ENCODE data around the gene OPA1.
"Not testable (repeated sequence)": the region's sequence is repeated elsewhere in the genome, so short reads cannot be mapped to it uniquely, and the experiment has no call there.

Gene OPA1

GRCh38 chr3:193598202-193598601 lies 5.2 kb downstream of the OPA1 start:
- Mint-ChIP-seq H3K27ac (peak overlapping the region in 1 of 2 donors; percentile 36), H3K27me3 (no peaks in the 10 kb centered on the region), H3K4me3 (no peak overlapping the region), H3K36me3 (ENCODE audit: insufficient read depth) (peaks cover 19% of the 10 kb centered on the region), H3K9me3 (no peaks in the 10 kb centered on the region), H3K4me1 (ENCODE audit: low read depth in 2 of 2) (peaks cover 31 to 76% of the 10 kb centered on the region in 2 donors)
- DNase-seq (no peak), ATAC-seq (replicated peaks) (no peak)

- Mint-ChIP-seq H3K4me1 (ENCODE audit: low read depth in 2 of 2) (peaks cover 24 to 65% of the 10 kb centered on the region in 2 donors), H3K27me3 (no peaks in the 10 kb centered on the region), H3K4me3 (no peak overlapping the region)
These were observed 6.4 kb downstream of the OPA1 start for GRCh38 chr3:193599393-193599792.

GRCh38 chr3:193605876-193606275 lies 12.9 kb downstream of the OPA1 start:
- peak; percentile 55 to 62 (median 58) for DNase-seq
- H3K9me3 Mint-ChIP-seq: no peaks in the 10 kb centered on the region
- peaks cover 16 to 45% of the 10 kb centered on the region in 2 donors for H3K4me1 Mint-ChIP-seq (ENCODE audit: low read depth in 2 of 2)
- H3K4me3 Mint-ChIP-seq: no peak overlapping the region
- no peaks in the 10 kb centered on the region for H3K27me3 Mint-ChIP-seq
- H3K36me3 Mint-ChIP-seq (ENCODE audit: insufficient read depth): peaks cover 6% of the 10 kb centered on the region
- ATAC-seq (replicated peaks): peak; percentile 89
- H3K27ac Mint-ChIP-seq: no peak overlapping the region

More at GRCh38 chr3:193599393-193599792, 6.4 kb downstream of the OPA1 start:
- Mint-ChIP-seq H3K9me3 (no peaks in the 10 kb centered on the region), H3K36me3 (ENCODE audit: insufficient read depth) (peaks cover 13% of the 10 kb centered on the region), H3K27ac (peak overlapping the region; percentile 36 to 55)
- no peak for ATAC-seq (replicated peaks)
- no peak for DNase-seq

GRCh38 chr3:193606892-193607291 lies 13.9 kb downstream of the OPA1 start:
- not testable (repeated sequence) for H3K9me3 Mint-ChIP-seq; DNase-seq; H3K36me3 Mint-ChIP-seq (ENCODE audit: insufficient read depth); ATAC-seq (replicated peaks); H3K27ac Mint-ChIP-seq; H3K4me3 Mint-ChIP-seq; H3K27me3 Mint-ChIP-seq
- H3K4me1 Mint-ChIP-seq (ENCODE audit: low read depth in 2 of 2): peaks cover 14 to 41% of the 10 kb centered on the region in 2 donors

GRCh38 chr3:193610516-193610915 lies 17.5 kb downstream of the OPA1 start:
- peaks cover 11% of the 10 kb centered on the region for H3K36me3 Mint-ChIP-seq (ENCODE audit: insufficient read depth)
- not testable (repeated sequence) for H3K9me3 Mint-ChIP-seq; H3K27me3 Mint-ChIP-seq; DNase-seq; ATAC-seq (replicated peaks); H3K4me3 Mint-ChIP-seq
- H3K4me1 Mint-ChIP-seq (ENCODE audit: low read depth in 2 of 2): peaks cover 24 to 47% of the 10 kb centered on the region in 2 donors
- peak overlapping the region in 1 of 2 donors; percentile 15 for H3K27ac Mint-ChIP-seq

GRCh38 chr3:193614430-193614829 lies 21.4 kb downstream of the OPA1 start:
- peak; percentile 73 for ATAC-seq (replicated peaks)
- Mint-ChIP-seq H3K9me3 (no peaks in the 10 kb centered on the region), H3K27me3 (no peaks in the 10 kb centered on the region), H3K4me3 (peak overlapping the region in 1 of 2 donors; percentile 9), H3K36me3 (ENCODE audit: insufficient read depth) (peaks cover 46% of the 10 kb centered on the region), H3K4me1 (ENCODE audit: low read depth in 2 of 2) (peaks cover 12 to 20% of the 10 kb centered on the region in 2 donors), H3K27ac (peak overlapping the region in 1 of 2 donors; percentile 9)
- no peak for DNase-seq

- DNase-seq (no peak), ATAC-seq (replicated peaks) (no peak)
- peaks cover 61% of the 10 kb centered on the region for H3K36me3 Mint-ChIP-seq (ENCODE audit: insufficient read depth)
- H3K4me3 Mint-ChIP-seq: no peak overlapping the region
- H3K27ac Mint-ChIP-seq: peak overlapping the region in 1 of 2 donors; percentile 38
- no peaks in the 10 kb centered on the region for H3K9me3 Mint-ChIP-seq
- peaks cover 9 to 29% of the 10 kb centered on the region in 2 donors for H3K4me1 Mint-ChIP-seq (ENCODE audit: low read depth in 2 of 2)
- no peaks in the 10 kb centered on the region for H3K27me3 Mint-ChIP-seq
These were observed 24.6 kb downstream of the OPA1 start for GRCh38 chr3:193617628-193618027.

- H3K4me1 Mint-ChIP-seq (ENCODE audit: low read depth in 2 of 2): peaks cover 0 to 23% of the 10 kb centered on the region in 2 donors
- ATAC-seq (replicated peaks) (no peak), DNase-seq (no peak)
- no peaks in the 10 kb centered on the region for H3K27me3 Mint-ChIP-seq
- H3K9me3 Mint-ChIP-seq: no peaks in the 10 kb centered on the region
- H3K4me3 Mint-ChIP-seq: no peak overlapping the region
- no peak overlapping the region for H3K27ac Mint-ChIP-seq
- H3K36me3 Mint-ChIP-seq (ENCODE audit: insufficient read depth): peaks cover 66% of the 10 kb centered on the region
These were observed 27.0 kb downstream of the OPA1 start for GRCh38 chr3:193620057-193620456.

GRCh38 chr3:193620650-193621049 lies 27.6 kb downstream of the OPA1 start:
- H3K4me1 Mint-ChIP-seq (ENCODE audit: low read depth in 2 of 2): peaks cover 0 to 20% of the 10 kb centered on the region in 2 donors
- ATAC-seq (replicated peaks): no peak
- H3K27me3 Mint-ChIP-seq: no peaks in the 10 kb centered on the region
- no peak overlapping the region for H3K4me3 Mint-ChIP-seq
- peaks cover 66% of the 10 kb centered on the region for H3K36me3 Mint-ChIP-seq (ENCODE audit: insufficient read depth)
- H3K27ac Mint-ChIP-seq: no peak overlapping the region
- no peak for DNase-seq
- H3K9me3 Mint-ChIP-seq: no peaks in the 10 kb centered on the region

- no peak overlapping the region for H3K4me3 Mint-ChIP-seq
- DNase-seq: no peak
- H3K27me3 Mint-ChIP-seq: no peaks in the 10 kb centered on the region
- no peaks in the 10 kb centered on the region for H3K9me3 Mint-ChIP-seq
- H3K27ac Mint-ChIP-seq: peak overlapping the region in 1 of 2 donors; percentile 62
- no peak for ATAC-seq (replicated peaks)
- peaks cover 0 to 20% of the 10 kb centered on the region in 2 donors for H3K4me1 Mint-ChIP-seq (ENCODE audit: low read depth in 2 of 2)
- H3K36me3 Mint-ChIP-seq (ENCODE audit: insufficient read depth): peaks cover 68% of the 10 kb centered on the region
These were observed 28.1 kb downstream of the OPA1 start for GRCh38 chr3:193621127-193621526.

GRCh38 chr3:193630005-193630404 lies 37.0 kb downstream of the OPA1 start:
- Mint-ChIP-seq H3K27me3 (no peaks in the 10 kb centered on the region), H3K4me3 (no peak overlapping the region), H3K4me1 (ENCODE audit: low read depth in 2 of 2) (no peaks in the 10 kb centered on the region), H3K36me3 (ENCODE audit: insufficient read depth) (peaks cover 35% of the 10 kb centered on the region), H3K27ac (no peak overlapping the region), H3K9me3 (no peaks in the 10 kb centered on the region)
- DNase-seq (no peak), ATAC-seq (replicated peaks) (no peak)

GRCh38 chr3:193637831-193638230 lies 44.8 kb downstream of the OPA1 start:
- no peak for DNase-seq
- no peak for ATAC-seq (replicated peaks)
- H3K27me3 Mint-ChIP-seq: no peaks in the 10 kb centered on the region

GRCh38 chr3:193638833-193639232 lies 45.8 kb downstream of the OPA1 start:
- H3K9me3 Mint-ChIP-seq: no peaks in the 10 kb centered on the region
- no peak for ATAC-seq (replicated peaks)
- no peak overlapping the region for H3K27ac Mint-ChIP-seq
- H3K27me3 Mint-ChIP-seq: no peaks in the 10 kb centered on the region
- no peak overlapping the region for H3K4me3 Mint-ChIP-seq
- H3K4me1 Mint-ChIP-seq (ENCODE audit: low read depth in 2 of 2): no peaks in the 10 kb centered on the region
- peaks cover 19% of the 10 kb centered on the region for H3K36me3 Mint-ChIP-seq (ENCODE audit: insufficient read depth)
- DNase-seq: no peak

More at GRCh38 chr3:193637831-193638230, 44.8 kb downstream of the OPA1 start:
- Mint-ChIP-seq H3K36me3 (ENCODE audit: insufficient read depth) (peaks cover 12% of the 10 kb centered on the region), H3K4me1 (ENCODE audit: low read depth in 2 of 2) (no peaks in the 10 kb centered on the region), H3K27ac (no peak overlapping the region), H3K9me3 (no peaks in the 10 kb centered on the region), H3K4me3 (no peak overlapping the region)

GRCh38 chr3:193640165-193640715 lies 47.2 kb downstream of the OPA1 start:
- no peaks in the 10 kb centered on the region for H3K9me3 Mint-ChIP-seq
- DNase-seq: no peak
- no peak overlapping the region for H3K27ac Mint-ChIP-seq
- H3K27me3 Mint-ChIP-seq: no peaks in the 10 kb centered on the region
- H3K4me1 Mint-ChIP-seq (ENCODE audit: low read depth in 2 of 2): no peaks in the 10 kb centered on the region
- H3K36me3 Mint-ChIP-seq (ENCODE audit: insufficient read depth): peaks cover 28% of the 10 kb centered on the region
- no peak for ATAC-seq (replicated peaks)
- no peak overlapping the region for H3K4me3 Mint-ChIP-seq

Measured in effector memory CD8-positive, alpha-beta T cell (primary cell).